GM12873 (cell line): ENCODE measurements around the gene VSX2.
A peak's percentile ranks its signal among the peaks of the same experiment; 100 is the strongest.

Source experiments
- CTCF ChIP-seq: IDR thresholded peaks from 2 replicates; pipeline ENCODE4 v1.5.1; 2012; ENCODE audit warnings: low read depth, mild to moderate bottlenecking, moderate library complexity, low read length, control low read depth; ENCODE audit not compliant: insufficient read depth; ENCODE audit errors: missing control alignments

VSX2 gene

GRCh38 chr14:74302634-74303569 lies 63.7 kb downstream of the VSX2 start, which contains the start of gene ABCD4:
Gene ABCD4, minus strand, starts transcription at chr14:74302934. Its CDS starts 22 bp downstream, at chr14:74302912.
- peak; percentile 47 for TF ChIP-seq CTCF

GRCh38 chr14:74308695-74309094 lies 69.4 kb downstream of the VSX2 start:
- no peak for TF ChIP-seq CTCF

- TF ChIP-seq CTCF, result no peak
Observed at GRCh38 chr14:74309125-74310022, 70.1 kb downstream of the VSX2 start.

- TF ChIP-seq CTCF, result no peak
Observed at GRCh38 chr14:74312161-74312560, 72.9 kb downstream of the VSX2 start.
